Measurements from ENCODE around the gene ADAMTS20. TPM values are rescaled to one million over a fixed set of nuclear protein-coding genes. Genes with fewer than 3 reads are reported as not detected.
"Not testable (repeated sequence)": the region's sequence is repeated elsewhere in the genome, so short reads cannot be mapped to it uniquely, and the experiment has no call there.

The ADAMTS20 gene
- total and polyA plus RNA-seq, 8 donors, result not detected

DNA sequence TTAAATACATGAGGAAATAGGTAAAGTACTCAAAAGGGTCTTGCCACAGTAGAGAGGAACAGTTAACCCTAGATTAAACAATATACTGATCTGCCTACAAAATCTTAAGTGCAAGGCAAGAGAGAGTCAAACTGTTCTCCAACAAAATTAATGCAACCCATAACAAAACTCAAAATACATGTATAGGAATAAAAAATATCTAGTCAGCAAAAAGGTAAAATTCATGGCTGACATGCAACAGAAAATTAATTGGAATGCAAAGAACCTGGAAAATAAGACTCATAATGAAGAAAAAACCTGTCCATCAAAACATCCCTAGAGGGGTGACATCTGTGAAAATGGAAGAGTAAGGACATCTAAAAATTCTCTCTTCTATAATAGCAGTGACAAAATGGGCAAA lies 173.6 kb downstream of the ADAMTS20 start:
- TF ChIP-seq, protein P1, sequence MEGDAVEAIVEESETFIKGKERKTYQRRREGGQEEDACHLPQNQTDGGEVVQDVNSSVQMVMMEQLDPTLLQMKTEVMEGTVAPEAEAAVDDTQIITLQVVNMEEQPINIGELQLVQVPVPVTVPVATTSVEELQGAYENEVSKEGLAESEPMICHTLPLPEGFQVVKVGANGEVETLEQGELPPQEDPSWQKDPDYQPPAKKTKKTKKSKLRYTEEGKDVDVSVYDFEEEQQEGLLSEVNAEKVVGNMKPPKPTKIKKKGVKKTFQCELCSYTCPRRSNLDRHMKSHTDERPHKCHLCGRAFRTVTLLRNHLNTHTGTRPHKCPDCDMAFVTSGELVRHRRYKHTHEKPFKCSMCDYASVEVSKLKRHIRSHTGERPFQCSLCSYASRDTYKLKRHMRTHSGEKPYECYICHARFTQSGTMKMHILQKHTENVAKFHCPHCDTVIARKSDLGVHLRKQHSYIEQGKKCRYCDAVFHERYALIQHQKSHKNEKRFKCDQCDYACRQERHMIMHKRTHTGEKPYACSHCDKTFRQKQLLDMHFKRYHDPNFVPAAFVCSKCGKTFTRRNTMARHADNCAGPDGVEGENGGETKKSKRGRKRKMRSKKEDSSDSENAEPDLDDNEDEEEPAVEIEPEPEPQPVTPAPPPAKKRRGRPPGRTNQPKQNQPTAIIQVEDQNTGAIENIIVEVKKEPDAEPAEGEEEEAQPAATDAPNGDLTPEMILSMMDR (IDR thresholded peaks at IDR 0.05), result no peak
- FAIRE-seq (no peak), DNase-seq (no peak), ATAC-seq (no peak)
- H3K9me3 ChIP-seq, result no peaks in the 10 kb centered on the region
- no peaks in the 10 kb centered on the region for H3K36me3 ChIP-seq
- H3K4me1 ChIP-seq, result no peaks in the 10 kb centered on the region
- intact Hi-C loops (cut with DNase I), result no loop called here
- no peak overlapping the region for H3K4me3 ChIP-seq
- no peak overlapping the region for H3K27ac ChIP-seq
- no peaks in the 10 kb centered on the region for H3K27me3 ChIP-seq

DNA sequence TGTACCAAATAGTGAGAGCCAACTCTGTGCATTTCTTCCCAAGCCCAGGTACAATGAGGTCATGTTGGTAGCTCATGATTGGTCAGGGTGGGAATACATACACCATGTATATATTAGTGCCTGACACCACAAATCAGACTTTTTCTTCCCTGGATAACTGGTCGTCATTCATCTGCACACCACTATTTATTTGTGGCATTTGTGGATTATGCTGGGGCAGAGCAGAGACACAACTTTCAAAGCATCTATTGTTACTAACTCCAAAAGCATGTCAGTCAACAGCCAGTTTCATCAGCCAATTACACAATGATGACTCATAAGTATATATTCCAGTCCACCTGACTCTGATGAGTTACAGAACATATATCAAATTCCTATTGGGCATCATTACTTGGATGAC lies 181.7 kb downstream of the ADAMTS20 start:
- Histone ChIP-seq H3K27me3 (no peaks in the 10 kb centered on the region), H3K4me1 (no peaks in the 10 kb centered on the region), H3K9me3 (no peaks in the 10 kb centered on the region), H3K36me3 (no peaks in the 10 kb centered on the region), H3K27ac (no peak overlapping the region), H3K4me3 (no peak overlapping the region)
- TF ChIP-seq, protein P1 (IDR thresholded peaks at IDR 0.05), result no peak
- 62 to 69% methylated on average over 1 of the region's 1 CpG for WGBS, 2 donors
- ATAC-seq, result no peak
- no peak for DNase-seq
- FAIRE-seq, result no peak
- intact Hi-C loops (cut with DNase I), result no loop called here

DNA sequence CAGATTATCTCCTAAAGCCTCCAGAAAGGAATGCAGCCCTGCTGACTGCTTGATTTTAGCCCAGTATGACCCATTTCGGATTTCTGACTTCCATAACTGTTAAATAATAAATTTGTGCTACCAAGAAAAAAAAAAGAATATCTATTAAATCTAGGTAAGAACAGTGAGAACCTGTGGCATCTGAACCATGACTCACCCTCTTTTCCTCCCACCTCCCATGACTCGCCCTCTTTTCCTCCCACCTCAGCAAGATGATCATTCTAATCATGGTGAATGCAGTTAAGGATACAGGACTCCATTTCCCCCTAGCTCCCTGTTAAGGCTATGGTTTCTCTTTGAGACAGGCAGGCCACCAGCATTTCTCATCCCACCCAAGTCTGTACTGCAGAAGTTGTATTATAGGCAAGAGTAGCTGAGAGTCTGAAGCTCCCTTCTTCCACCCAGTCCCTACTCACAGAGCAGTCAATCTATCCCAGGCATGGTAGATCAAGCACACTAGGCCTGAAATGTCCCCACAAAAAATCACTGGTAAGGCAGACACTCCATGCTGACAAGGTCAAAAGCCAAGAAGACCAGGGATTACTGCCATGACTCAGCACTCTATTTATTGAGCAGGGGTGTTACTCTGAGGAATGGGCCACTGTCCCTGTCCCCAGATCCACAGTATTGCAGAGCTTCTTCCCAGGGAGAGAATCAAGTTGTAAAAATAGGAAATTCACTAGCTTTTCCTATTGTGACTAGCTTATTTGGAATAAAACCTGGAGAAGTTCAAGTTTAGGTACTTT lies 188.9 kb downstream of the ADAMTS20 start:
- DNase-seq (no peak), FAIRE-seq (no peak), ATAC-seq (no peak)
- no peak overlapping the region for H3K27ac ChIP-seq
- H3K4me3 ChIP-seq, result no peak overlapping the region
- no peaks in the 10 kb centered on the region for H3K9me3 ChIP-seq
- H3K4me1 ChIP-seq, result no peaks in the 10 kb centered on the region
- H3K36me3 ChIP-seq, result no peaks in the 10 kb centered on the region
- intact Hi-C loops (cut with DNase I), result no loop called here
- WGBS, 2 donors, result 65 to 69% methylated on average over 2 of the region's 2 CpGs
- H3K27me3 ChIP-seq, result no peaks in the 10 kb centered on the region
- TF ChIP-seq, protein P1 (IDR thresholded peaks at IDR 0.05), result no peak

DNA sequence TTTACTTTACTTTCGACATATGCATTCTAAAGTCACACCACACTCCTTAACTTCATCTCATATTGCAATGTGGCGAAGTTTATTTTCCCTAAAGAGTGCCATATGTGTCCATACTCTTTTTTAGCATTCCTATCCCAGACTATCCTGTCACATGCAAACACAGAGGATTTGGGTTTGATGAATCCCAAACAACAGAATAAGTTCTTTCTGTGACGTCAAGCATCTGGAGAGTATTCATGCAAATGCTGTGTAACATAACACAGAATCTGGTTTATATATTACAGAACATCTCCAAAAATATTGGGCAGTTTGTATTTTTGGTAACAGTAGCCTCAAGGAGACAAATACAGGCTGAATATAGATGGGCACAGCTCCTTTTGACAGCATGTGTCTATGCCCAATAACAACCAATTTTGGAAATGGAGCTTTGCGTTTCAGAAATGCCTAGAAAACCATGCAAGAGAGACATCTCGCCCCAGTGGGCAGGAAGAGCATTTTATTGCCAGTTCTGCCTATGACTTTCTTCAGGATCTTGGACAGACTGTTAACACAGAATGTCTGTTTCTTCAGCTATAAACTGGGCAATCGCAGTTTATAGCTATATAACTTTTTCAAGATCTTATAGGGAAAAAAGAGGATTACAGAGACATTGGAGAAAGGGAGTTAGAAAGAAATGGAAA lies 190.8 kb downstream of the ADAMTS20 start:
- no peaks in the 10 kb centered on the region for H3K27me3 ChIP-seq
- no peaks in the 10 kb centered on the region for H3K4me1 ChIP-seq
- H3K4me3 ChIP-seq, result no peak overlapping the region
- TF ChIP-seq, protein P1 (IDR thresholded peaks at IDR 0.05), result no peak
- 78 to 88% methylated on average over 6 of the region's 6 CpGs for WGBS, 2 donors
- ATAC-seq (no peak), FAIRE-seq (no peak), DNase-seq (no peak)
- H3K27ac ChIP-seq, result no peak overlapping the region
- intact Hi-C loops (cut with DNase I), result no loop called here
- H3K9me3 ChIP-seq, result no peaks in the 10 kb centered on the region
- no peaks in the 10 kb centered on the region for H3K36me3 ChIP-seq

DNA sequence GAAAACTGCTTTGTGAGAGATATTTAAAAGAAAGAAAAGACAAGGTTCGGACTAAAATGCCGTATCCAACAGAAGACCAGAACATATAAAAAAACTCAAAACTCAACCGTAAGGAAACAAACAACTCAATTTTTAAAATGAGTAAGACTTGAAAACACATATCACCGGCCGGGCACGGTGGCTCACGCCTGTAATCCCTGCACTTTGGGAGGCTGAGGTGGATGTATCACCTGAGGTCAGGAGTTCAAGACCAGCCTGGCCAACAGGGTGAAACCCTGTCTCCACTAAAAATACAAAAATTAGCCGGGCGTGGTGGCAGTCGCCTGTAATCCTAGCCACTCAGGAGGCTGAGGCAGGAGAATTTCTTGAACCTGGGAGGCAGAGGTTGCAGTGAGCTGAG lies 192.0 kb downstream of the ADAMTS20 start:
- H3K9me3 ChIP-seq, result not testable (repeated sequence)

More for the DNA sequence above, 192.0 kb downstream of the ADAMTS20 start:
- intact Hi-C loops (cut with DNase I); H3K27ac ChIP-seq; FAIRE-seq; H3K4me3 ChIP-seq; DNase-seq; ATAC-seq; H3K36me3 ChIP-seq; H3K4me1 ChIP-seq; H3K27me3 ChIP-seq: not testable (repeated sequence)
- 91 to 92% methylated on average over 10 of the region's 10 CpGs for WGBS, 2 donors

Measured in pancreas (tissue), 10 donors.